ENCODE results near the gene PIEZO2.

PIEZO2 gene

DNA sequence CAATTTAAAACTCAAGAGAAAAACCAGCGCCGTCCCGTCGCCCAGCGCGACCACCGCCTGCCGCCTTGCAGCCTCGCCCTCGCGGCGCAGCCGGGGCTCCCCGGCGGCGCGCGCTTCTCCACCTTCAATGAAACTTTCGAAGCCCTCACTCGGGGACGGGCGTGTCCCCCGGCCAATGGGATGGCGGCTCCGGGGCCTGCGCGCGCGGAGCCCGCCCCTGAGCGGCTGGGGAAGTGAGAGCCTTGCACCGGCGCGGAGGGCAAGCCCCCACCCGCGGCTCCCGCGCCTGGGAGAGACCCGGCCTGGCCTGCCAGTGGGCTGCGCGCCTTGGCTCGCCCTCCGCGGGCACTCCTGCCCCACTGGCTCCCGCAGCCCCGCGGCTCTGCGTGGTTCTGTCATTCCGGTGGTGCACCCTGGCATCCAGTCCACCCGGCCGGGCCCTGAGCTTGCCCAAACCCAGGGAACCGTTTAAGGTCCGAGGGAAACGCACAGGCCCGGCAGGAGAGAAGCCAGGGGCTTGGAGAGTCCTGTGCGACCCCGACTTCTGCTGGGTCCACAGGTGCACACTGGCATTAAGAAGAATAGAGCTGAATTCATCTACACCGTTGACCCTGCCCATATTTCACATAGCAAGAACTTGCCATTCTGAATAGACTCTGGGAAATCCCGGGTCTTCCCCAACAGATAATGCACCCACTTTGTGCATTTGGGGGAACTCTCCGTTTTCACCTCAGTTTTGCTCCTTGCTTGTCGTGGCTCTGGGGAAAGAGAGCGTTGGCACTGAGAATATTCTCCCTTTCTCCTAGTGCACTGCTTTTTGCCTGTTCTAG lies at the start of gene PIEZO2:
PIEZO2 (minus strand) TSS at position 129 of the 830 bp plus-strand sequence. CDS start 981 bp downstream, outside the sequence.
- H3K27ac ChIP-seq (ENCODE audit: extremely low read depth, low read depth, low read length) = peak within 1 kb of the TSS; percentile 68; the same call in 1 of the 2 replicates
- H3K4me1 ChIP-seq (ENCODE audit: control insufficient read depth, insufficient read depth, low read length) = peaks cover 6% of the 10 kb centered on the region

More for the DNA sequence above, at the start of gene PIEZO2:
- CTCF ChIA-PET = interaction anchor here (0.5 to 7.5 kb wide), 7 partner anchors 18 to 1179 kb away, joined by 3 to 119 read pairs (median 3); no protein-coding TSS in a partner anchor
- peak; percentile 50 for TF ChIP-seq SP2 (tag by site-specific recombination; IDR thresholded peaks at IDR 0.05)
- 0 out of 2 replicates have a peak, but pooled peaks have one; percentile 10 for TF ChIP-seq KLF1 (tag by site-specific recombination; IDR thresholded peaks at IDR 0.05)
- TF ChIP-seq, protein P1, sequence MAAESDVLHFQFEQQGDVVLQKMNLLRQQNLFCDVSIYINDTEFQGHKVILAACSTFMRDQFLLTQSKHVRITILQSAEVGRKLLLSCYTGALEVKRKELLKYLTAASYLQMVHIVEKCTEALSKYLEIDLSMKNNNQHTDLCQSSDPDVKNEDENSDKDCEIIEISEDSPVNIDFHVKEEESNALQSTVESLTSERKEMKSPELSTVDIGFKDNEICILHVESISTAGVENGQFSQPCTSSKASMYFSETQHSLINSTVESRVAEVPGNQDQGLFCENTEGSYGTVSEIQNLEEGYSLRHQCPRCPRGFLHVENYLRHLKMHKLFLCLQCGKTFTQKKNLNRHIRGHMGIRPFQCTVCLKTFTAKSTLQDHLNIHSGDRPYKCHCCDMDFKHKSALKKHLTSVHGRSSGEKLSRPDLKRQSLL (tag by site-specific recombination; IDR thresholded peaks at IDR 0.05) = peak; percentile 45; the same call in 1 of the 2 replicates
- TF ChIP-seq ZNF211 (tag by site-specific recombination; IDR thresholded peaks at IDR 0.05; ENCODE audit: low read depth) = no peak
- TF ChIP-seq ZNF335 (tag by site-specific recombination; conservative IDR thresholded peaks at IDR 0.05) = peak; percentile 48
- TF ChIP-seq ZNF302 (tag by site-specific recombination; IDR thresholded peaks at IDR 0.05; ENCODE audit: low read depth) = no peak
- TF ChIP-seq ZNF423 (tag by site-specific recombination; IDR thresholded peaks at IDR 0.05) = no peak
- TF ChIP-seq ZNF394 (tag by site-specific recombination; IDR thresholded peaks at IDR 0.05; ENCODE audit: borderline replicate concordance) = 0 out of 2 replicates have a peak, but pooled peaks have one; percentile 14
- peak; percentile 21; the same call in 1 of the 2 replicates for TF ChIP-seq ZBTB8A (tag by site-specific recombination; IDR thresholded peaks at IDR 0.05)
- TF ChIP-seq GLIS1 (tag by site-specific recombination; IDR thresholded peaks at IDR 0.05) = peak; percentile 37; the same call in 1 of the 2 replicates
- TF ChIP-seq, protein P2, sequence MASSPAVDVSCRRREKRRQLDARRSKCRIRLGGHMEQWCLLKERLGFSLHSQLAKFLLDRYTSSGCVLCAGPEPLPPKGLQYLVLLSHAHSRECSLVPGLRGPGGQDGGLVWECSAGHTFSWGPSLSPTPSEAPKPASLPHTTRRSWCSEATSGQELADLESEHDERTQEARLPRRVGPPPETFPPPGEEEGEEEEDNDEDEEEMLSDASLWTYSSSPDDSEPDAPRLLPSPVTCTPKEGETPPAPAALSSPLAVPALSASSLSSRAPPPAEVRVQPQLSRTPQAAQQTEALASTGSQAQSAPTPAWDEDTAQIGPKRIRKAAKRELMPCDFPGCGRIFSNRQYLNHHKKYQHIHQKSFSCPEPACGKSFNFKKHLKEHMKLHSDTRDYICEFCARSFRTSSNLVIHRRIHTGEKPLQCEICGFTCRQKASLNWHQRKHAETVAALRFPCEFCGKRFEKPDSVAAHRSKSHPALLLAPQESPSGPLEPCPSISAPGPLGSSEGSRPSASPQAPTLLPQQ (tag by site-specific recombination; IDR thresholded peaks at IDR 0.05) = peak; percentile 52; the same call in 1 of the 2 replicates
- peak; percentile 87 for TF ChIP-seq ZNF10 (tag by site-specific recombination; IDR thresholded peaks at IDR 0.05)
- no peak for TF ChIP-seq IKZF3 (tag by site-specific recombination; IDR thresholded peaks at IDR 0.05)
- TF ChIP-seq, protein P3, sequence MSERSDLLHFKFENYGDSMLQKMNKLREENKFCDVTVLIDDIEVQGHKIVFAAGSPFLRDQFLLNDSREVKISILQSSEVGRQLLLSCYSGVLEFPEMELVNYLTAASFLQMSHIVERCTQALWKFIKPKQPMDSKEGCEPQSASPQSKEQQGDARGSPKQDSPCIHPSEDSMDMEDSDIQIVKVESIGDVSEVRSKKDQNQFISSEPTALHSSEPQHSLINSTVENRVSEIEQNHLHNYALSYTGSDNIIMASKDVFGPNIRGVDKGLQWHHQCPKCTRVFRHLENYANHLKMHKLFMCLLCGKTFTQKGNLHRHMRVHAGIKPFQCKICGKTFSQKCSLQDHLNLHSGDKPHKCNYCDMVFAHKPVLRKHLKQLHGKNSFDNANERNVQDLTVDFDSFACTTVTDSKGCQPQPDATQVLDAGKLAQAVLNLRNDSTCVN (tag by site-specific recombination; optimal IDR thresholded peaks at IDR 0.05) = peak; percentile 56
- TF ChIP-seq, protein P4, sequence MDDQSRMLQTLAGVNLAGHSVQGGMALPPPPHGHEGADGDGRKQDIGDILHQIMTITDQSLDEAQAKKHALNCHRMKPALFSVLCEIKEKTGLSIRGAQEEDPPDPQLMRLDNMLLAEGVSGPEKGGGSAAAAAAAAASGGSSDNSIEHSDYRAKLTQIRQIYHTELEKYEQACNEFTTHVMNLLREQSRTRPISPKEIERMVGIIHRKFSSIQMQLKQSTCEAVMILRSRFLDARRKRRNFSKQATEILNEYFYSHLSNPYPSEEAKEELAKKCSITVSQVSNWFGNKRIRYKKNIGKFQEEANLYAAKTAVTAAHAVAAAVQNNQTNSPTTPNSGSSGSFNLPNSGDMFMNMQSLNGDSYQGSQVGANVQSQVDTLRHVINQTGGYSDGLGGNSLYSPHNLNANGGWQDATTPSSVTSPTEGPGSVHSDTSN (CRISPR knock-in tag; IDR thresholded peaks at IDR 0.05) = 0 out of 2 replicates have a peak, but pooled peaks have one; percentile 69
- TF ChIP-seq, protein P5, sequence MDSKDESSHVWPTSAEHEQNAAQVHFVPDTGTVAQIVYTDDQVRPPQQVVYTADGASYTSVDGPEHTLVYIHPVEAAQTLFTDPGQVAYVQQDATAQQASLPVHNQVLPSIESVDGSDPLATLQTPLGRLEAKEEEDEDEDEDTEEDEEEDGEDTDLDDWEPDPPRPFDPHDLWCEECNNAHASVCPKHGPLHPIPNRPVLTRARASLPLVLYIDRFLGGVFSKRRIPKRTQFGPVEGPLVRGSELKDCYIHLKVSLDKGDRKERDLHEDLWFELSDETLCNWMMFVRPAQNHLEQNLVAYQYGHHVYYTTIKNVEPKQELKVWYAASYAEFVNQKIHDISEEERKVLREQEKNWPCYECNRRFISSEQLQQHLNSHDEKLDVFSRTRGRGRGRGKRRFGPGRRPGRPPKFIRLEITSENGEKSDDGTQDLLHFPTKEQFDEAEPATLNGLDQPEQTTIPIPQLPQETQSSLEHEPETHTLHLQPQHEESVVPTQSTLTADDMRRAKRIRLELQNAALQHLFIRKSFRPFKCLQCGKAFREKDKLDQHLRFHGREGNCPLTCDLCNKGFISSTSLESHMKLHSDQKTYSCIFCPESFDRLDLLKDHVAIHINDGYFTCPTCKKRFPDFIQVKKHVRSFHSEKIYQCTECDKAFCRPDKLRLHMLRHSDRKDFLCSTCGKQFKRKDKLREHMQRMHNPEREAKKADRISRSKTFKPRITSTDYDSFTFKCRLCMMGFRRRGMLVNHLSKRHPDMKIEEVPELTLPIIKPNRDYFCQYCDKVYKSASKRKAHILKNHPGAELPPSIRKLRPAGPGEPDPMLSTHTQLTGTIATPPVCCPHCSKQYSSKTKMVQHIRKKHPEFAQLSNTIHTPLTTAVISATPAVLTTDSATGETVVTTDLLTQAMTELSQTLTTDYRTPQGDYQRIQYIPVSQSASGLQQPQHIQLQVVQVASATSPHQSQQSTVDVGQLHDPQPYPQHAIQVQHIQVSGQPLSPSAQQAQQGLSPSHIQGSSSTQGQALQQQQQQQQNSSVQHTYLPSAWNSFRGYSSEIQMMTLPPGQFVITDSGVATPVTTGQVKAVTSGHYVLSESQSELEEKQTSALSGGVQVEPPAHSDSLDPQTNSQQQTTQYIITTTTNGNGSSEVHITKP (tag by site-specific recombination; IDR thresholded peaks at IDR 0.05) = 0 out of 2 replicates have a peak, but pooled peaks have one; percentile 28
- no peak for TF ChIP-seq ZNF654 (tag by site-specific recombination; IDR thresholded peaks at IDR 0.05; ENCODE audit: low read depth)
- peak; percentile 63; the same call in 1 of the 2 replicates for TF ChIP-seq ZNF184 (tag by site-specific recombination; IDR thresholded peaks at IDR 0.05)
- H3K4me3 ChIP-seq (ENCODE audit: low read depth, low read length) = peak within 1 kb of the TSS; percentile 45
- H3K9me3 ChIP-seq (ENCODE audit: control insufficient read depth, insufficient read depth, low read depth, low read length) = no peaks in the 10 kb centered on the region
- H3K36me3 ChIP-seq (ENCODE audit: control insufficient read depth in 2 of 2, insufficient read depth in 1 of 2, low read length in 2 of 2) = no peaks in the 10 kb centered on the region
- POLR2A ChIA-PET = interaction anchor here (0.5 kb wide), 1 partner anchor 67 kb away, joined by 3 read pairs; no protein-coding TSS in a partner anchor
